ENCODE results near the gene DTX3.
"Not testable (repeated sequence)": the region's sequence is repeated elsewhere in the genome, so short reads cannot be mapped to it uniquely, and the experiment has no call there.

The DTX3 gene

GRCh38 chr12:57632958-57633840 lies 28.6 kb downstream of the DTX3 start, which contains the start of gene B4GALNT1:
TSS of gene B4GALNT1 (minus strand) at chr12:57633201. CDS start at chr12:57632132, 1,069 bp downstream.
- DNase-seq, result peak; percentile 88

GRCh38 chr12:57636731-57637130 lies 32.1 kb downstream of the DTX3 start:
- DNase-seq, result not testable (repeated sequence)

- DNase-seq, result no peak
Observed at GRCh38 chr12:57637364-57637763, 32.7 kb downstream of the DTX3 start.

GRCh38 chr12:57638096-57638495 lies 33.5 kb downstream of the DTX3 start:
- no peak for DNase-seq

GRCh38 chr12:57640175-57641042 lies 35.8 kb downstream of the DTX3 start:
- DNase-seq, result no peak

- no peak for DNase-seq
Observed at GRCh38 chr12:57641699-57642442, 37.2 kb downstream of the DTX3 start.

GRCh38 chr12:57645990-57646658 lies 41.5 kb downstream of the DTX3 start:
- peak; percentile 26 for DNase-seq

- DNase-seq, result not testable (repeated sequence)
Observed at GRCh38 chr12:57646659-57647049, 42.0 kb downstream of the DTX3 start.

- no peak for DNase-seq
Observed at GRCh38 chr12:57654042-57654441, 49.4 kb downstream of the DTX3 start.

GRCh38 chr12:57655541-57656240 lies 51.1 kb downstream of the DTX3 start:
- no peak for DNase-seq

GRCh38 chr12:57656408-57656807 lies 51.8 kb downstream of the DTX3 start:
- DNase-seq, result not testable (repeated sequence)

GRCh38 chr12:57657744-57658143 lies 53.1 kb downstream of the DTX3 start:
- DNase-seq, result no peak

- no peak for DNase-seq
Observed at GRCh38 chr12:57658890-57659289, 54.3 kb downstream of the DTX3 start.

All from NCI-H82 (cell line).